Right lung (tissue), 5 donors: ENCODE results near the gene GPC6. TPM values are rescaled to one million over a fixed set of nuclear protein-coding genes. Genes with fewer than 3 reads are reported as not detected.

Experiments used
- DNase-seq, 2 donors: peaks; one replicate each; pipeline ENCODE4 v3.0.0-alpha.2; 2013
- polyA plus RNA-seq, 5 donors: library from polyadenylated mRNA; unstranded; fragments of 120-200 nt; gene quantifications; one replicate each; pipeline versions ENCODE4 v1.2.1 to v1.2.3, GENCODE V29; 2013; ENCODE audit warnings: inconsistent platforms in 1 of 5, low replicate concordance in 1 of 5; ENCODE audit not compliant: insufficient read length in 5 of 5, insufficient read depth in 1 of 5

The GPC6 gene
- polyA plus RNA-seq, 5 donors = 13.5 to 27.1 (median 21.9) TPM

DNA sequence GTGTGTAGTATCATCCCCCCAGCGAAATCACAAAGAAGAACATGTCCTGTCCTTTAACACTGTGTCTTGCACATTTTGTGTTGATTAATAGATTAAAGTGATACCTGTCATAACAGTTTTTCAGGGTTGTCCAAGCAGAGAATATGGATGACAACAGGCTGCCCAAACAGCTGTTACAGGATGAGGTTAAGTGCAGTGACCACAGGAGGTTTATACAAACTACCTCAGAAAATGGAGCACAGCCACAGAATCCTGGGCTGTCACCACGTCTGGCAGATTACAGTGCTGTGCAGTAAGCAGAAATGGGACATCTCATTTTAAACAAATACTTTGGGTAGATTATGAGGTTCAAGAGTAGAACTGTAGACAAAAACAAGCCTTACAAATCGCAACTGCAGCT is 677.3 kb downstream of the GPC6 start:
- DNase-seq = no peak

DNA sequence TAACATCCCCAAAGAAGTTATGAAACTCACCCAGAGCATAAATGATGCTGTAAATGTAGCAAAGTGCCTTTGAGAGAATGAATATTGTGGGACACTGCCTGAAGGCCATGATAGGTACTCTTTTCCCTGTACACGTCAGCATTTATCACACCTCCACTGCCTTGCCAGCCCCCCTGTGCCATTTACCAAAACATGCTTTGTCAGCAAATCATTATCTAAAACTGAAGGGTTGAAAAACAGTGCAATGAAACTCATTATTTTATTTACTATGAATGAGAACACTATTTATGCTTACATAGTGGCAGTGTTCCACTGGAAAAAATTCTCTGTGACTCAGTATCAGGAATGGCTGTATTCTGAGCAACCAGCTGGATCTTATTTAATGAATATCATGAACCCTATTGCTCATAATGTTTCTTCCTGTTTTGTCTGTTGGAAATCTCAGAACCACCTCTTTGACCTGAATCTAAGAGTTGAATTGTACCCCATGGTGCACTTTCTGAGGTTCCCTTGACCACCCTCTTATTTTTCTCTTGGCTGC is 688.7 kb downstream of the GPC6 start:
- DNase-seq = no peak

DNA sequence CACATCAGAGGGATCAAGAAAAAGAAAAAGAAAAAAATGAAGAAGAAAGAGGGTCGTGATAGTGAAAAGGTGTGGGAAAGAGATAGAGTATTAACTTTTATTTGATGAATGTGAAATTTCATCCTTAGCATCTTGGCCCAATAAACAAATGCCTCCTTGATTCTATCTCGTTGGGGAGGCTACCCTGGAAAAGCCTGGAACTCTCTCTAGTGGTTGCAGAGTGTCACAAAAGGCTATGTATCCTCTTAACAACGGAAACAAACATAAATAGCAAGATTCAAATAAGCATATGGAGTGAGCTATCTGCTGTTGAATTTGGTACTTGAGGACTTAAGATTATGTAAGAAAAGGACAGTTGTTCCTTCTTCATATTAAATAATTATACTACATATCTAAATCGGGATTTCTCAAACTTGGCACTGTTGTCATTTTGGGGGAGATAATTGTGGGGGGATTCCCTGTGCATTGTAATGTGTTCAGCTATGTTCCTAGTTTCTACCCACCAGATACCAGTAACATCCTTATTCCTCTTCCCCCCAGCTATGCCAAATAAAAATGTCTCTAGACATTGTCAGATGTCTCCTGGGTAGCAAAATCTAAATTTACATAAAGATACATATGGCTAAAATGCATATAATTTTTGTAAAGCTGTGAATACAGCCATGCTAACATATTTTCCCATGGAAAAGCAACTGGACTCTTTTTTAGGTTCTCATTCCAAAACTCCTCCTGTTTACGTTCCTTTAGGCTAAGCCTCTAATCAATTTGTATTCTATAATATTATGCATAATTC is 695.7 kb downstream of the GPC6 start:
- no peak for DNase-seq

DNA sequence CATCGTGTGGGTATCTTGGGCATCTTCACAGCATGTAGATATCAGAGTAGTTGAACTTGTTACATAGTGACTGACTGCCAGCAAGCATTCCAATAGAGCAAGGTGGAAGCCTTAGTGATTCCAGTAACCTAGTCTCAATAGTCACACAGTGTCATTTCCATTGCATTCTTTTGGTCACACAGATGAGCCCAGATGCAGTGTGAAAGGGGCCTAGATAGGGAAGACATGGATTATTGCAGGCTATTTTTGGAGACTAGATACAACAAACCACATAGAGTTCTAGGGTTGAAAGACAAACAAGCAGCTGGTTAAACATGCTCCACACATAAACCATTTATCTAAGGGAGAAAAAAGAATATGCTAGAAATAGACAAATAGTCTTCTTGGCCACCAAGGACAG is 699.4 kb downstream of the GPC6 start:
- no peak for DNase-seq

DNA sequence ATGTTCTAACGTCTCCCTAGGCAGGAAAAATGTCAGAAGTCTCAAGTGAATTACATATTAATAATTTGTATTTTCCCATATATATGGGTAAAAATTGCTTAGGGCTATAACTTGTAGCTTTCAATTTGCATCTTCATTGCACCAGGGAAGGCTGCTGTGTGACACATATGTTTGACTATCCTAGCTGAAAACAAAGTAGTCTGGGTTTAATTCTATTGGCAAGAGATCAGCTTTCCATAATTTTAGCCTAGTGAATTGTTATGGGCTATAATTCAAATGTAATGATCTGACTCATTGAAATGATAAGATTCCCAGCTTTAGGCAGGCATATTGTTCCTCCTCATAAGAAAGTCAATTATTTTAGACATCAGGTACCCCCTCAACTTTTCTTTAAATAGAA is 699.8 kb downstream of the GPC6 start:
- DNase-seq = no peak

DNA sequence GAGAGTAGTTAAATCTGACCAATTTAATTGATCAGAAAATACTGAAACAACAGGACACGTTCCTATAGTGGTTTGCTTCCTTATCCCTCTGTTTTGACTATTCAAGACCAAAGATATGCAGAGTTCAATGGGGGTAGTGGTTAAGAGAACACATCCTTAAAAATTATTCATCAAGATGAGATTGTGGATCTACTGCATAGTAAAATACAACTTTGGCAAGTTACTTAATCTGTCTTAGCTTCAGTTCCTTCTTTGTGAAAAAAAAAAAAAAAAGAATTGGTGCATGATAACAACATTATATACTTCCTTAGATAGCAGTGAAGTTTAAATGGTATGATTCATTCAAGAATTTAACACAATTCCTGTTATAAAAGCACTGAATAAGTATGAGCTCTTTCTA is 700.8 kb downstream of the GPC6 start:
- no peak for DNase-seq

DNA sequence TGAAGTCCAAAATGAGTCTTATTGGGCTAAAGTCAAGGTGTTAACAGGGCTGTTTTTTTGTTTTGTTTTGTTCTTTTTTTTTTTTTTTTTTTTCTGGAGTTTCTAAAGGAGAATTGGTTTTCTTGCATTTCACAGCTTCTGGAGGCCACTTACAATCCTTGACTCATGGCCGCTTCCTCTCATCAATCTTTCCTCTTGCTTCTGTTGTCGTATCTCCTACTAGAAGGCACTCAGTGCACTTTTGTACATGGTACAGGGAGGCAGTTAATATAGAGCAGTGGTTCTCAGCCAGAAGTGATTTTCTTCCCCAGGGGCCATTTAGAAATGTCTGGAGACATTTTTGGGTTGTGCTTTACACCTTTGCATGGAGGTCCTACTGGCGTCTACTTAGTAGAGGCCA is 706.3 kb downstream of the GPC6 start:
- no peak for DNase-seq

DNA sequence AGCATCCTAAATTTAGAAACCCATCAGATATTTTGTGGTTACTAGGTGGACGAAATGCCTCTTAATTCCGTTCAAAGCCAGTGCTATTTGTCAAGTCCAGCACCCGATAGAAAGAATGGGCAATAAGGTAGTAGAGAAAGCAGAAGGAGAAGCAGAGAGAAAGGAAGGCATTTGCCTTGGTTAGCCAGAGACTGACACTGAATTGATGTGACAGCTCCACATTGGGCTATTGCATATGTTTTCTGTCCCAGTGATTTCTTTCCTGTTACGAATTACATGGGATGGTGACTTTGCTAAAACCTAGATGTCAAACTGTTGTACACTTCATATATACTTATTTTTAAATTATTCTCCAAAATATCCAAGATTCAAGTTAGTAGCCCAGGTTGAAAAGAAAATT is 710.3 kb downstream of the GPC6 start:
- no peak for DNase-seq

DNA sequence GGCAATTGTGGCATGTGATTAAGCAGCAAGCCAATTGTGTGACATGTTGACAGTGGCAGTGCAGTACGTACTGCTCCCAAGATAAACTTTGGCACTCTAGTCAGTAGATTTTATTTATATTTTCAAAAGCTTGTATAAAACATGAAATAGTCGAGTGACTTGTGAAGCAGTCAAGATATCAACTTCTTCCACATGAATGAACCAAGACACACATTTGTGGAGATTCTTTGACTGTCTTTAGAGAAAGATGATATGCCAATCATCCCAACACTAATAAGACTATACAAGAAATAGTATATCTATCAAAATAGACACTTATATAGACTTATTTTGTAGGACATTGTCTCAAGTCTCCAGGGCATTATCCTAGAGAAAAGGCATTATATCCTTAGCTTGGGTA is 714.8 kb downstream of the GPC6 start:
- DNase-seq = no peak

DNA sequence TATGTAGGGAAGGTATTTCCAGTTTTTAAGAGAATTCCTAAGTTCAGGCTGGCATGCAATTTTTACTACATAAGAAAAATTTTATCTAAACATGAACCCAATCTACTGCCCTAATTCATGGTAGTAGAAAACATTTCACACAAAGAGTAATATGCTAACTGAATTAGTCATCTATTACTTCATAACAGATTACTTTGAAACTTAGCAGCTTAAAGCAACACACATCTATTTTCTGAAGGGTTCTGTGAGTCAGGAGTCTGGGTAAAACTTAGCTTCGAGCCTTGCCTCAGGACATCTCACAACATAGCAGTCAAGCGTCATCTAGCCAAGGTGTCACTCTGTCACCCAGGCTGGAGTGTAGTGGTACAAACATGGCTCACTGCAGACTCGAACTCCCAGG is 715.4 kb downstream of the GPC6 start:
- DNase-seq = no peak

DNA sequence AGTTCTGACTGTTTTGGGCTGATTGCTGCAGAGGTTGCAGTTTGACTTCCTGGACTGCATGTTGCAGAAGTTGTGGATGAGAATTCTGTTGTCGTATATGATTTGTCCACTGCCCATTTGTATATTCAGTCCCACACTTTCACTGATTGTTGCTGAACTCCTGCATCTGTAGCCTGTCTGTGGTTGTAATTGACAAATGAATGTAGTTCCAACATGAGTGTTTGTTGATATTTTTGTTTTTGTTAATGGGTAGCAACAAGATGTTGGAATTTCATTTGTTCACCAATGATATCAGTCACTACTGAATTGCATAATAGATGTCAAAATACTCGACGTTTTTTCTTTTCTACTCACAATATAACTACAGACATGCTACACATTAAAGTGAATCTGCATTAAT is 719.0 kb downstream of the GPC6 start:
- DNase-seq = peak; percentile 8 to 15

DNA sequence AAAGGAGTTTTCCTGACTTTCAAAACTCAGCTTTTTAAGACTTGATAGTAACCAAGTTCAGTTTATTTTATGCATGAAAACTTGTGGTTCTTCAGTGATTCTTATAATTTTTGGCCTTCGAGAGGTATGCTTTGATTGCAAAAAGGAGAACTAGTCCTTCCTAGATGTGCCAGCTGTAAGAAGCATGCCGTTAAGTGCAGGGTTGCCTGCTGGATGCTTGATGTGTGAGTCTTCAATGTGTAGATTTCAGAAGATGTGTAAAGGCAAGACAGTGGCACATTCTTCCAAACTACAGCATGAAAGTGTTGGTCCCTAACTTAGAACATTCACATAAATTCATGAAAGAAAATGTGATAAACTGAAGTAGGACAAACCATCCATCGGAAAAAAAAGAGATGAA is 720.4 kb downstream of the GPC6 start:
- no peak for DNase-seq

DNA sequence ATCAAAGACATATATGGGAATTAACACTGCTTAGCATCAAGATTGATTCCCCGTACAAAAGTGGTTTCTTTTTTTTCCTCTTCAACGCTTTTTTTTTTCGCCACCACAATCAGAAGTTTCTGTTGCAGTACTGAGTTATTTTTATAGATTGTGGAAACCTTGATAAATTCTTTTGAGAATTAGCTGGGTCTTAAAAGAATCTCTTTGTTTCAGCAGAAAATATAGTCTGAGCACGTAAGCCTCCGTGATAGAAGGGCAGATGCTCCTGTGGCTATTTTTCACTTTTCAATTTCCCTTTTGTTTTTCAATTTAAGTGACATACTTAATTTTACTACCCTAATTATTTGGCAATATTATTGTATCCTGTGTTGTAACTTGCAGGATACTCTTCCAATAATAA is 721.0 kb downstream of the GPC6 start:
- no peak for DNase-seq

DNA sequence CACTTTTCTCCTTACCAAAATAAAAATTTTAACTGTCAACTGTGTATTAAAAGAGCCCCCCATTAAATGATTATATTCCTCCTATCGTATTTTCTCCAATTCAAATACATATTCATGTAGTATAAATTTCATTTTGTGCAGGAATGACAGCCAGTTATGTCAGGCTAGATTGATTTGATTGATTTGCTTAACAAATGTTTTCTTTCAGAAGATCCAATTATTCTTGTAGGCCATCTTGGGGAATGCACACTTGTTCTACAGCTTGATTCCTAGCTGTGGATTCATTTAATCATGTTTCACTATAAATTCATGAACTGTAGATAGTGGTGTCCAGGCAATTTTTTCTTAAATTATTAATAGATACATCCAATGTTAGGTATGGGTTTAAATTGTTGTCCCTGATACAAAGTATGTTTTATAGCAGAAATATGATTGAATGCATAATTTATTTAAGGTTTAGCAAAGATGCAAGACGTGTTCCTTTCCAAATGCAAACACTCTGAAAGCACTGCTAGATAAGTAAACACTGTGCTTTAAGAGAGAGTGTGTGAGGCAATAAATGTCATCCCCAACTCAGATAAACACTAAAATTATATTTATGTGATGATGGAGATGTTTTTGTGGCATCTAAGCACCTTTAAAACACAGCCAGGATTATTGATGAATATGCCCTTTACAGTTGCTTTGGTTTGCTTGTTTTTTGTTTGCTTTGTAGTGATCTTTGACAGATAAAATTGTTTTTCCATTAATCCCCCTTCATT is 721.7 kb downstream of the GPC6 start:
- DNase-seq = no peak

DNA sequence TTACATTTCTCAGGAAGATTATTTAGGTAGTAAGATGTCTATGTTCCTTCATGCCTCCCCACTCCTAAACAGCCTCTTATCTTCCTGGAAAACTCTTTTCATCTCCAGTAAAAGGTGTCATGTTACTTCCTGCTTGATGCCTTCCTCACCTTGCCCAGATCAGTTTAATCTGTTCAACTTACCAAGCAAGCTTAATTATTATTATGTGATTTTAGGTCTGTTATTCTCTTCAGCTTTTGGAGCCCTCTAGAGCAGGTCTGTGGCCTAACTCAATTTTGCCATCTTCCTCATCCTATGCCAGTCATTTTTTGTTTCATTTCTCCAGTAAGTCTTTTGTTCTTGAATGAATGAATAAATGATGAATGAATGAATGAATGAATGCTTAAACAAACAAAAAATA is 724.5 kb downstream of the GPC6 start:
- DNase-seq = no peak

DNA sequence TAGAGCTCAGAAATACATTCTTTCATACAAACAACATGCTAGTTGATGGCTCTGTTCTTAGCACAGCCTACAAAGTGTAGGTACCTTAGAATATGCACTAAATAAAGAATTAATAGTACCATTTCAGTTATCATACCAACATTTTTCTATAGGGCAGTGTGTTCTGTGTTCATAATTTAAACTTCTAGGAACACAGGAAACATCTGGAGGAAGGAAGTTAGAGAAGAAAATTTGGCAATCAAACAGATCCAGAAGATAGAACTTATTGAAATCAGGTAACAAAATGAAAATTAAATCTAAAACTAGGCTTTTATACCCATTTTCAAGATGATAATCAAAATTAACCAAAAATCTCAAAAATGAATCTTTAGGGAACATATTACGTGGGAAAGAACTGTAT is 725.3 kb downstream of the GPC6 start:
- no peak for DNase-seq

DNA sequence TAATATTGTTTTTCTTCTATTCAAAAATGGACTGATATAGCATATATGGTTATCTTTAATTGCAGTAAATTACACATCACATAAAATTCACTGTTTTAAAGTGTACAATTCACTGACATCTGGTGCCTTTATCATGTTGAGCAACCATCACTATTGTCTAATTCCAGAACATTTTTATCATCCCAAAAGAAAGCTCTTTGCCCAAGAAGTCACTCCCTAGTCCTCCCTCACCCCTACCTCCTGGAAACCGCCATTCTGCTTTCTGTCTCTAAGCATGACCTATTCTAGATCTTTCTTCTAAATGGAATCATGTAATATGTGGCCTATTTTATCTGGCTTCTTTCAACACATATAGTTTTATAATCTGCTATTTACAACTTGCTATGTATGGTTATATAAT is 727.2 kb downstream of the GPC6 start:
- no peak for DNase-seq

DNA sequence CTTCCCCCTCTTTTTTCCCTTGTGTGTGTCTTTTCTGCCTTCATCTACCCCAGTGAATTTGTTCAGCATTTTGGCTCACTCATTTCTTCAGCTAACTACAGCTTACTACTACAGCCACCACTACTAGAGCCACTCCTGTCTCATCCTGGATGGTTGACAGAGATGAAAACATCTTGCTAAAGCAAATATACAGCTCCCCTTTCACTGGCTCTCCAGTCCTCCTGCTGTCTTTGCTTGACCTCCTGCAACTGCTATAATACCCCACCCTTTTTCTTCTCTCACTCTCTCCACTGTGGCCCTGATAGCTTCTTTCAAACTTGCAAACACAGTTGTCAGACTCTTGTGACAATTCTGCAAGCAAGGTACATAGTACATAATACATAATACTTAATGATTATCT is 729.3 kb downstream of the GPC6 start:
- DNase-seq = no peak

DNA sequence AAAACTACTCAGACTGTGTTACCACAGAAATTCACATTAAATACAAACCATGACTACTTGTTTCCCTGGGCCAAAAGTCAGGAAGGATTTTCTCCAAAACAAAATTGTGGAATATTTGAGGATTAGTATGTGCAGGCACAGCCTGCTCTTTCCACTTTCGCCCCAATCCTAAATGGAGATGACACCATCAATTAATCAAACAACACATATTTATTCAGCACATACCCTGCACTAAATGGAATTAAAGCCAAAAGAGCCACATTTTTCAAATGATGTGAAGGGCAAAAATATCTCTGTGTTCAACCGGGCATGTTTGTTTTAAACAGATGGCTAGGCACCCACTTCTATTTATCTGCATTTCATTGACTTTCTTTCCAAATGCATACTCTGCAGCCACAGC is 729.8 kb downstream of the GPC6 start:
- DNase-seq = no peak

DNA sequence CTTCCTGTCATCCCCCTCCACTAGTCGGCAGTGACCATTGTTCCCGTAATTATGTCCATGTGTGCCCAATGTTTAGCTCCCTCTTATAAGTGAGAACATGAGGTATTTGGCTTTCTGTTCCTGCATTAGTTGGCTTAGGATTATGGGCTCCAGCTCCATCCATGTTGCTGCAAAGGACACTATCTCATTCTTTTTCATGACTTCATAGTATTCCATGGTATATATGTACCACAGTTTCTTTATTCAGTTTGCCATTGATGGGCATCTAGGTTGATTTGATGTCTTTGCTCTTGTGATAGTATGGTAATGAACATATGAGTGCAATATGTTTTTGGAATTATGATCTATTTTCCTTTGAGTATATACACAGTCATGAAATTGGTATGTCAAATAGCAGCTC is 730.8 kb downstream of the GPC6 start:
- DNase-seq = no peak

DNA sequence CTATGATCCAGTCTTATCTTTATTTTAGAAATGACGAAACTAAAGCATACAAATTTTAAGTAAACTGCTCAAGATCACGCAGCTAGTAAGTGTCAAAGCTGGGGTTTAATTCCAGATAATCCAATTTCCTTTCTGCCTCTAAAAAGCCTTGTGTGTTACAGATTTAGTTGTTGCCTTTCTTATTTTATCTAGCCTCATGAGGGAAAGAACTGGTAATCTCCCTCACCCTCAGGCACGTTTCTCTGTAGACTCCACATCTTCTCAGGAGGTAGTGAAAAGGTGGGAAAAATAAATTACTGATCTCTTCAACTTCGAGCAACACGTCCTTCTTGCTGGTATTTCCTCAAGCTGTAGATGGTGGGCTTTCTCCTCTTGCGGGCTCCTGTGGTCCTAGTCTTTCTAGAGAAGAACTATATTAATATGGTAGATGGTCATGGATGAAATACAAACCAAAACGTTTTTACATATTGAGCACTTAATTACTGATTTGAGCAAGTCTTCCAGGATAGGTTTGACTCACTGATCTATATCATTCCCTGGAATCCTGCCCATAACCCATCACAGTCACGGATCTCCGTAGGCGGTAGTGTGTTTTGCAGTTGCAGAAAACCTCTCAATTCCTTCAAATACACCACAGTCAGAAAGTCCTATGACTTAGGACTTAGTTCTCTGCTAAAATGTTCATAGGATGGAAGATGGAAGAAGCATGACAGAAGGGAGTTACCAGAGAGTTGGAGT is 733.4 kb downstream of the GPC6 start:
- DNase-seq = no peak
